Measurements from ENCODE around the gene TMCO4.

TMCO4 gene

GRCh38 chr1:19645411-19646251 is 154.1 kb downstream of the TMCO4 start:
- TF ChIP-seq EGR1 (IDR thresholded peaks at IDR 0.05) = no peak
- no peak for TF ChIP-seq FOXM1 (IDR thresholded peaks at IDR 0.05; ENCODE audit: borderline replicate concordance, low read depth)
- no peak for TF ChIP-seq TAF1 (IDR thresholded peaks at IDR 0.05; ENCODE audit: low read depth)
- TF ChIP-seq EP300 (IDR thresholded peaks at IDR 0.05; ENCODE audit: borderline replicate concordance) = no peak
- TF ChIP-seq, protein P1, sequence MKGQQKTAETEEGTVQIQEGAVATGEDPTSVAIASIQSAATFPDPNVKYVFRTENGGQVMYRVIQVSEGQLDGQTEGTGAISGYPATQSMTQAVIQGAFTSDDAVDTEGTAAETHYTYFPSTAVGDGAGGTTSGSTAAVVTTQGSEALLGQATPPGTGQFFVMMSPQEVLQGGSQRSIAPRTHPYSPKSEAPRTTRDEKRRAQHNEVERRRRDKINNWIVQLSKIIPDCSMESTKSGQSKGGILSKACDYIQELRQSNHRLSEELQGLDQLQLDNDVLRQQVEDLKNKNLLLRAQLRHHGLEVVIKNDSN (IDR thresholded peaks at IDR 0.05) = no peak
- no peak for TF ChIP-seq CREB1 (IDR thresholded peaks at IDR 0.05; ENCODE audit: low read depth)

DNA sequence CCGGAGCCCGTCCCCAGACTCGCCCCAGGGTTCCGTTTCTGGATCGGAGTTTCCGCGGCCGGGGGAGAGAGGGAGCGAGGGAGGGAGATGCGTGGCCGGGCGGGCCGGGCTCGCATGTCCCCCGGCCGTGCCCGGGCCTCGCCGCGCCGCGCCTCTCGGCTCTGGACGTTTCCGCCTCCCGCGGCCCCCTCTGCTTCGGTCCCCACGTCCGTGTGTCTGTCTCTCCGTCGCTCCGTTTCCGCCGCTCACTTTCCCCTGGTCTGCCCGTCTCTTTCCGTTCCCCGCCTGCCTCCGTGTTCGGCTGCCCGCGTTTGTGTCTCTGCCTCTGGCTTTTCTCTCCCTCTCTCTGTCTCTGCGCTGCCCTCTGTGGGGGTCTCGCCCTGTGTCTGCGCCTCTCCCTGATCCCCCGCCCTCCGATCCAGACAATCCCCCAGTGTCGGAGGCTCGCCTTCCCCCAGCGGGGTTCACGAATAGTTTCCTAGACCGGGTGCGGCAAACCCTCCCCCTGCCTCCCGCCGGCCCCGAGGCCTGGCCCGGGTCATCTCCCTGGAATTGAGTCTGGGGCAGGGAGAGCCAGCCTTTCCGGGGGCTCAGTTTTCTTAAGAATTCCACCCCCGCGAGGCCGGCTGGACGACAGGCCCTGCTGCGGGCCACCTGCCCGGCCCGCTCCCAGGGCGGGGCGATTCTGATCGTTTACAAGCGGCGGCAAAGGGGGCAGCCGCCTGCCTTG is 154.9 kb downstream of the TMCO4 start:
- peak; percentile 54; the same call in 1 of the 2 replicates for TF ChIP-seq ZBTB7A (IDR thresholded peaks at IDR 0.05; ENCODE audit: low read depth)
- TF ChIP-seq, protein P1 (IDR thresholded peaks at IDR 0.05) = no peak

- TF ChIP-seq MAX (IDR thresholded peaks at IDR 0.05) (peak; percentile 7; the same call in 1 of the 2 replicates), TEAD4 (IDR thresholded peaks at IDR 0.05) (no peak)
Measured at GRCh38 chr1:19644395-19644680, 155.4 kb downstream of the TMCO4 start.

DNA sequence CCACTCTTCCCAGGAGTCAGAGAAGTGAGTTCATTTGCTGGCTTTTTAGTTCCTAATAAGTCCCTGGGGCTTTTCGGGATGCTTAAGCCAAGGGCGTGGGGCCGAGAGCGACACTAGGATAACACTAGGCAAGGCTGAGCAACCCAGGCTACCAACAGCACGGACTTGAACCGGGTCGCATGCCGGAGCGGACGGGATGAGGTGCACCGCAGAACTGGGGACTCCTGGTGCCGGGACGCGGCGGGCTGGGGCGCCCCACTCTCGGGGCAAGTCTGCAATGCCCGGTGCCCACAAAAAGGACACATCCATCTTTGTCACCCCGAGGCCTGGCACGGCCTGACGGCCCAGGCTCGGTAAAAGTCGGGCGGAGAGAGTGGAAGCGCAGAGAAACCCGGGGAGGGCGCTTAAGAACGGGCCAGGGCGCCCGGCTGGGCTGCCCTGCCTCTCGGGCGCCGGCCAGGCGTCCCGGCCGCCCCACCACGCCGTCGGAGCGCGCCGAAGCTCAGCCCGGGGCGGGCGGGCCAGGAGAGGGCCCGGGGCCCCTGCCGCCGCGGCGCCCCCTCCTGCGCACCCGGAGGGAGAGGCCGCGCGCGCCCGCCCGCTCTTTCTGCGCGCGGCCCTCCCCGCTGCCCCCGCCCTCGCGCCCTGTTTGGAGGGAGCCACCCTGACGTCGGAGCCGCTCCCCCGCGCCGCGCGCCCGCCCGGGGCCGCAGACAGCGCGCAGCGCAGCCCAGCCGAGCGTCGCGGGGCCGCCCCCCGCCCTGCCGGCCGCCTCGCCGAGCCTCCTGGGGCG is 155.9 kb downstream of the TMCO4 start, which contains the start of gene NBL1:
Gene NBL1, plus strand, starts transcription at position 710 of the 793 bp plus-strand sequence. CDS start 10,720 bp downstream, outside the sequence.
- TF ChIP-seq FOXM1 (IDR thresholded peaks at IDR 0.05; ENCODE audit: borderline replicate concordance, low read depth) = no peak
- peak; percentile 44; the same call in 1 of the 2 replicates for TF ChIP-seq MAX (IDR thresholded peaks at IDR 0.05)

DNA sequence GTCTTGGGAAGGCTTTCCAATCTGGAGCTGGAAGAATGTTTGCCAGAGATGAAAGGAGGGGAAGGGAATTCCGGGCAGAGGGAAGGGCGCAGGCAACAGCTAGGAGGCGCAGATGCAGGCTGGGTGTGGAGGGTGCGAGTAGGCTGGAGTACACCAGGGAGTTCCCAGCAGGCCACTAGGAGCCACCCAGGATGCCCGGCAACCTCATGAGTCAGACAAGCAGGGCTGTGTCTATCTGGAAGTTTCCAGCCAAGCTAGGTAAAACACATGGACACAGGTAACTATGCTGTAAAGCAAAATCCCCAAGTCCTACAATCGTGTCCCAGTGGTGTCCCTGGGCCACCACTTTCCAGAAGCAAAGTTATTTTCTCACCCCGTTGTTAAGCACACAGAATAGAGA is 156.6 kb downstream of the TMCO4 start:
- TF ChIP-seq, protein P1 (IDR thresholded peaks at IDR 0.05) = no peak
- no peak for TF ChIP-seq FOXM1 (IDR thresholded peaks at IDR 0.05; ENCODE audit: borderline replicate concordance, low read depth)

- TF ChIP-seq CEBPB (IDR thresholded peaks at IDR 0.05) = no peak
- peak; percentile 66; the same call in 1 of the 2 replicates for TF ChIP-seq TEAD4 (IDR thresholded peaks at IDR 0.05)
- TF ChIP-seq FOXM1 (IDR thresholded peaks at IDR 0.05; ENCODE audit: borderline replicate concordance, low read depth) = no peak
- TF ChIP-seq EP300 (IDR thresholded peaks at IDR 0.05; ENCODE audit: borderline replicate concordance) = no peak
- TF ChIP-seq NFIC (IDR thresholded peaks at IDR 0.05) = peak; percentile 86
- TF ChIP-seq MAX (IDR thresholded peaks at IDR 0.05) = no peak; the same call in 1 of the 2 replicates
- TF ChIP-seq, protein P1 (IDR thresholded peaks at IDR 0.05) = no peak
- peak; percentile 58 for TF ChIP-seq TCF12 (IDR thresholded peaks at IDR 0.05; ENCODE audit: low read depth)
- no peak for TF ChIP-seq RAD21 (IDR thresholded peaks at IDR 0.05; ENCODE audit: low read depth)
- no peak for TF ChIP-seq TAF1 (IDR thresholded peaks at IDR 0.05; ENCODE audit: low read depth)
- no peak for TF ChIP-seq CREB1 (IDR thresholded peaks at IDR 0.05; ENCODE audit: low read depth)
- TF ChIP-seq ZBTB7A (IDR thresholded peaks at IDR 0.05; ENCODE audit: low read depth) = peak; percentile 75; the same call in 1 of the 2 replicates
- no peak for TF ChIP-seq YY1 (IDR thresholded peaks at IDR 0.05; ENCODE audit: low read depth)
- TF ChIP-seq, protein P2, sequence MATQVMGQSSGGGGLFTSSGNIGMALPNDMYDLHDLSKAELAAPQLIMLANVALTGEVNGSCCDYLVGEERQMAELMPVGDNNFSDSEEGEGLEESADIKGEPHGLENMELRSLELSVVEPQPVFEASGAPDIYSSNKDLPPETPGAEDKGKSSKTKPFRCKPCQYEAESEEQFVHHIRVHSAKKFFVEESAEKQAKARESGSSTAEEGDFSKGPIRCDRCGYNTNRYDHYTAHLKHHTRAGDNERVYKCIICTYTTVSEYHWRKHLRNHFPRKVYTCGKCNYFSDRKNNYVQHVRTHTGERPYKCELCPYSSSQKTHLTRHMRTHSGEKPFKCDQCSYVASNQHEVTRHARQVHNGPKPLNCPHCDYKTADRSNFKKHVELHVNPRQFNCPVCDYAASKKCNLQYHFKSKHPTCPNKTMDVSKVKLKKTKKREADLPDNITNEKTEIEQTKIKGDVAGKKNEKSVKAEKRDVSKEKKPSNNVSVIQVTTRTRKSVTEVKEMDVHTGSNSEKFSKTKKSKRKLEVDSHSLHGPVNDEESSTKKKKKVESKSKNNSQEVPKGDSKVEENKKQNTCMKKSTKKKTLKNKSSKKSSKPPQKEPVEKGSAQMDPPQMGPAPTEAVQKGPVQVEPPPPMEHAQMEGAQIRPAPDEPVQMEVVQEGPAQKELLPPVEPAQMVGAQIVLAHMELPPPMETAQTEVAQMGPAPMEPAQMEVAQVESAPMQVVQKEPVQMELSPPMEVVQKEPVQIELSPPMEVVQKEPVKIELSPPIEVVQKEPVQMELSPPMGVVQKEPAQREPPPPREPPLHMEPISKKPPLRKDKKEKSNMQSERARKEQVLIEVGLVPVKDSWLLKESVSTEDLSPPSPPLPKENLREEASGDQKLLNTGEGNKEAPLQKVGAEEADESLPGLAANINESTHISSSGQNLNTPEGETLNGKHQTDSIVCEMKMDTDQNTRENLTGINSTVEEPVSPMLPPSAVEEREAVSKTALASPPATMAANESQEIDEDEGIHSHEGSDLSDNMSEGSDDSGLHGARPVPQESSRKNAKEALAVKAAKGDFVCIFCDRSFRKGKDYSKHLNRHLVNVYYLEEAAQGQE (IDR thresholded peaks at IDR 0.05; ENCODE audit: low read depth) = no peak
- TF ChIP-seq EGR1 (IDR thresholded peaks at IDR 0.05) = no peak
Measured at GRCh38 chr1:19640363-19641316, 159.1 kb downstream of the TMCO4 start.
